ENCODE results near the gene FASN.

DNA sequence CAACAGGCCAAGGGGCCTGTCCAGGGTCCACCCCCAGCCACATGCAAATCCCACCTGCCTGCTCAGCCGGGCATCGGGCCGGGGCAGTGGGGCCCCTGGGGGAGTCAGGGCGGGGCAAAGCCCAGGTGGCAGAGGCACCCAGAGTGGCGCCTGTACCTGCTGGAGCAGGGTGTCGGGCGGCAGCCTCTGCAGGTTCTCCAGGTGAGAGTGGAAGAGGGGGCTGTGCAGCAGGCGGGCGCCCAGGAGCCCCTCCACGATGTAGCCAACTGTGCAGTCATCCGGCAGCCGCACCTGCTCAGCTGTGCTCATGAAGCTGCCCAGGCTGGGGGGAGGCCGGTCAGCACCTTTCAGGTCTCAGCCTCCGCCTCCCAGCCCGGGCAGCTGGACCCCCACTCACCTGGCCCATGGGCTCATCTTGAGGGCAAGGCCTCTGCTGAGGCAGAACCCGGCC lies 48.5 kb downstream of the FASN start:
- no peak for TF ChIP-seq ZNF552 (CRISPR knock-in tag; IDR thresholded peaks at IDR 0.05; ENCODE audit: borderline replicate concordance)
- TF ChIP-seq RFX5 (IDR thresholded peaks at IDR 0.05; ENCODE audit: low read depth, low read length), result no peak
- TF ChIP-seq, protein P1, sequence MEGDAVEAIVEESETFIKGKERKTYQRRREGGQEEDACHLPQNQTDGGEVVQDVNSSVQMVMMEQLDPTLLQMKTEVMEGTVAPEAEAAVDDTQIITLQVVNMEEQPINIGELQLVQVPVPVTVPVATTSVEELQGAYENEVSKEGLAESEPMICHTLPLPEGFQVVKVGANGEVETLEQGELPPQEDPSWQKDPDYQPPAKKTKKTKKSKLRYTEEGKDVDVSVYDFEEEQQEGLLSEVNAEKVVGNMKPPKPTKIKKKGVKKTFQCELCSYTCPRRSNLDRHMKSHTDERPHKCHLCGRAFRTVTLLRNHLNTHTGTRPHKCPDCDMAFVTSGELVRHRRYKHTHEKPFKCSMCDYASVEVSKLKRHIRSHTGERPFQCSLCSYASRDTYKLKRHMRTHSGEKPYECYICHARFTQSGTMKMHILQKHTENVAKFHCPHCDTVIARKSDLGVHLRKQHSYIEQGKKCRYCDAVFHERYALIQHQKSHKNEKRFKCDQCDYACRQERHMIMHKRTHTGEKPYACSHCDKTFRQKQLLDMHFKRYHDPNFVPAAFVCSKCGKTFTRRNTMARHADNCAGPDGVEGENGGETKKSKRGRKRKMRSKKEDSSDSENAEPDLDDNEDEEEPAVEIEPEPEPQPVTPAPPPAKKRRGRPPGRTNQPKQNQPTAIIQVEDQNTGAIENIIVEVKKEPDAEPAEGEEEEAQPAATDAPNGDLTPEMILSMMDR (CRISPR knock-in tag; IDR thresholded peaks at IDR 0.05), result no peak
- TF ChIP-seq ZNF468 (CRISPR knock-in tag; IDR thresholded peaks at IDR 0.05), result no peak

All from HepG2 (cell line).